Gastrocnemius medialis (tissue), 4 donors: ENCODE results near the gene CRLF2. TPM values are rescaled to one million over a fixed set of nuclear protein-coding genes. Genes with fewer than 3 reads are reported as not detected.

ENCODE experiments used
- ATAC-seq, 2 donors: fragments of 150-250 bp; one replicate each; pipeline ENCODE4 v1.9.1; 2016
- DNase-seq, 2 donors: peaks; one replicate each; pipeline ENCODE4 v3.0.0-alpha.2; 2019
- H3K27ac ChIP-seq, 4 donors: fragments of 200-600 bp; sonication (generic); 1 replicate in 1 of 4; 2 replicates in 3 of 4; pipeline ENCODE4 v1.5.1; 2016 to 2018; ENCODE audit warnings: mild to moderate bottlenecking in 2 of 4, moderate library complexity in 1 of 4
- H3K27me3 ChIP-seq, 3 donors: fragments of 200-600 bp; sonication (generic) in 2 of 3; 1 replicate in 1 of 3; 2 replicates in 2 of 3; pipeline versions ENCODE4 v1.5.1 to v1.6.0; 2016 to 2019; ENCODE audit warnings: mild to moderate bottlenecking in 1 of 3, moderate library complexity in 1 of 3
- H3K36me3 ChIP-seq, 2 donors: fragments of 200-600 bp; sonication (generic) in 1 of 2; one replicate each; pipeline ENCODE4 v1.5.1; 2017 to 2018
- H3K4me1 ChIP-seq, 2 donors: fragments of 200-600 bp; sonication (generic) in 1 of 2; one replicate each; pipeline ENCODE4 v1.5.1; 2016 to 2017; ENCODE audit warnings: mild to moderate bottlenecking in 2 of 2
- H3K4me3 ChIP-seq, 4 donors: fragments of 200-600 bp; sonication (generic) in 3 of 4; 1 replicate in 1 of 4; 2 replicates in 3 of 4; pipeline ENCODE4 v1.5.1; 2016 to 2019; ENCODE audit warnings: mild to moderate bottlenecking in 2 of 4
- H3K9me3 ChIP-seq, 3 donors: fragments of 200-600 bp; sonication (generic) in 2 of 3; 1 replicate in 1 of 3; 2 replicates in 2 of 3; pipeline ENCODE4 v1.5.1; 2016 to 2019
- CTCF ChIP-seq, 5 experiments: fragments of 450-650 bp in 3 of 5; fragments of 200-600 bp in 2 of 5; sonication (generic) in 2 of 5; IDR thresholded peaks in 4 of 5; conservative IDR thresholded peaks in 1 of 5; 1 replicate in 4 of 5; 2 replicates in 1 of 5; pipeline ENCODE4 v1.5.1; 2016 to 2019; ENCODE audit warnings: antibody characterized with exemption in 5 of 5, mild to moderate bottlenecking in 3 of 5, moderate library complexity in 3 of 5
- POLR2A ChIP-seq, 2 donors: fragments of 450-650 bp; IDR thresholded peaks; one replicate each; pipeline ENCODE4 v1.6.1; 2017; ENCODE audit warnings: antibody characterized with exemption in 2 of 2, mild to moderate bottlenecking in 2 of 2, moderate library complexity in 2 of 2
- in situ Hi-C, 4 donors: fragments of 200-750 bp; cut with MboI; loops; one replicate each; pipeline versions ENCODE4 v1.15.0 to v1.8.0; 2017; ENCODE audit warnings: low sequenced_read_pairs in 4 of 4
- intact Hi-C: fragments of 100-400 bp; cut with DNase I; formaldehyde crosslinking; loops from one replicate; pipeline ENCODE4 v1.15.1; 2023; ENCODE audit warnings: low total_unique reads
- total RNA-seq, 4 donors: library from RNA; depleted of rRNA; stranded (reverse); fragments of >200 nt; gene quantifications; one replicate each; pipeline versions ENCODE4 v1.1.0 to v1.2.3, GENCODE V29; 2016

The CRLF2 gene
- total RNA-seq, 4 donors from 2014 or later, result not detected

GRCh38 chrX:1223242-1223600, 10.8 kb upstream of the CRLF2 start:
- DNase-seq (no peak), ATAC-seq (no peak)
- in situ Hi-C loops, result no loop called here
- no peaks in the 10 kb centered on the region for H3K9me3 ChIP-seq
- intact Hi-C loops, result no loop called here
- H3K4me3 ChIP-seq, result no peak overlapping the region
- TF ChIP-seq POLR2A (IDR thresholded peaks at IDR 0.05) (no peak), CTCF (IDR thresholded peaks at IDR 0.05 in 4 of 5, conservative IDR thresholded peaks at IDR 0.05 in 1 of 5) (no peak)
- no peaks in the 10 kb centered on the region for H3K4me1 ChIP-seq
- no peak overlapping the region for H3K27ac ChIP-seq
- no peaks in the 10 kb centered on the region for H3K36me3 ChIP-seq
- H3K27me3 ChIP-seq, result no peaks in the 10 kb centered on the region

- H3K9me3 ChIP-seq, result no peaks in the 10 kb centered on the region
- no peak for TF ChIP-seq POLR2A (IDR thresholded peaks at IDR 0.05)
- no peak for TF ChIP-seq CTCF (IDR thresholded peaks at IDR 0.05 in 4 of 5, conservative IDR thresholded peaks at IDR 0.05 in 1 of 5)
- intact Hi-C loops, result no loop called here
- in situ Hi-C loops, result no loop called here
- no peaks in the 10 kb centered on the region for H3K27me3 ChIP-seq
- H3K36me3 ChIP-seq, result no peaks in the 10 kb centered on the region
- no peaks in the 10 kb centered on the region for H3K4me1 ChIP-seq
- DNase-seq (no peak), ATAC-seq (no peak)
- H3K27ac ChIP-seq, result no peak overlapping the region
- no peak overlapping the region for H3K4me3 ChIP-seq
Measured at GRCh38 chrX:1222531-1223241, 10.2 kb upstream of the CRLF2 start.

GRCh38 chrX:1221296-1221845, 8.9 kb upstream of the CRLF2 start:
- no peaks in the 10 kb centered on the region for H3K36me3 ChIP-seq
- H3K27me3 ChIP-seq, result no peaks in the 10 kb centered on the region
- intact Hi-C loops, result no loop called here
- H3K27ac ChIP-seq, result no peak overlapping the region
- H3K4me1 ChIP-seq, result no peaks in the 10 kb centered on the region
- TF ChIP-seq CTCF (IDR thresholded peaks at IDR 0.05 in 4 of 5, conservative IDR thresholded peaks at IDR 0.05 in 1 of 5) (no peak), POLR2A (IDR thresholded peaks at IDR 0.05) (no peak)
- in situ Hi-C loops, result no loop called here
- DNase-seq (no peak), ATAC-seq (no peak)
- no peak overlapping the region for H3K4me3 ChIP-seq
- no peaks in the 10 kb centered on the region for H3K9me3 ChIP-seq

DNA sequence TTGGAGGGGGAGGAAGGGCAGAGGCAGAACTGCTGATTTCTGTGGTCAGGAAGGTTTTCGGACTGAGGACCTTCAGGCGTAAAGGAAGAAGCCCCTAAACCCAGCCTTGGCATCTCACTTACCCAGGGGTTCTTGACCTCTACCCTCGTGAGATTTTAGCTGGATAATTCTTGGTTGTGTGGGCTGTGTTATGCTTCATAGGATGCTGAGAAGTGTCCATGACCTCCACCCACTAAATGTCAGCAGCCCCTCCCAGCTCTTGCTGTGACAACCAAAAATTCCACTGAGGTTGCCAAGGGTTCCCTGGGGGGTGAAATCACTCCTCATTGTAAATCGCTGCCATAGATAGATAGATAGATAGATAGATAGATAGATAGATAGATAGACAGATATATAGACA, 5.8 kb upstream of the CRLF2 start:
- TF ChIP-seq POLR2A (IDR thresholded peaks at IDR 0.05) (no peak), CTCF (IDR thresholded peaks at IDR 0.05 in 4 of 5, conservative IDR thresholded peaks at IDR 0.05 in 1 of 5) (no peak)
- no peaks in the 10 kb centered on the region for H3K36me3 ChIP-seq

More for the DNA sequence above, 5.8 kb upstream of the CRLF2 start:
- in situ Hi-C loops, result no loop called here
- no peak overlapping the region for H3K27ac ChIP-seq
- DNase-seq (no peak), ATAC-seq (no peak)
- intact Hi-C loops, result no loop called here
- no peaks in the 10 kb centered on the region for H3K27me3 ChIP-seq
- no peaks in the 10 kb centered on the region for H3K4me1 ChIP-seq
- H3K4me3 ChIP-seq, result no peak overlapping the region
- H3K9me3 ChIP-seq, result no peaks in the 10 kb centered on the region
